OCI-LY1 (cell line): ENCODE results near the gene S100PBP.

Source experiments
- H2AFZ ChIP-seq: fragments of 200-600 bp; sonication (generic), shearing (Covaris generic); 2 replicates; pipeline ENCODE4 v1.6.0; 2014; ENCODE audit warnings: antibody characterized with exemption, mild to moderate bottlenecking, low read length
- H3F3A ChIP-seq: fragments of 200-600 bp; sonication (generic), shearing (Covaris generic); 2 replicates; pipeline ENCODE4 v1.6.0; 2014; ENCODE audit warnings: mild to moderate bottlenecking, antibody characterized with exemption, low read length, moderate library complexity; ENCODE audit not compliant: insufficient read depth
- H3K27ac ChIP-seq: fragments of 200-600 bp; sonication (generic); 2 replicates; pipeline ENCODE4 v1.5.1; 2014; ENCODE audit warnings: low read length, mixed run types, mild to moderate bottlenecking, low read depth; ENCODE audit not compliant: poor library complexity, severe bottlenecking
- H3K27me3 ChIP-seq: fragments of 200-600 bp; sonication (generic); 2 replicates; pipeline ENCODE4 v1.6.0; 2014; ENCODE audit warnings: antibody characterized with exemption, mild to moderate bottlenecking, low read length, moderate library complexity; ENCODE audit not compliant: insufficient read depth
- H3K36me3 ChIP-seq: fragments of 200-600 bp; sonication (generic); 2 replicates; pipeline ENCODE4 v1.6.1; 2014; ENCODE audit warnings: mild to moderate bottlenecking, antibody characterized with exemption, low read length, moderate library complexity, mixed read lengths; ENCODE audit not compliant: insufficient read depth
- H3K4me1 ChIP-seq: fragments of 200-600 bp; sonication (generic); 2 replicates; pipeline ENCODE4 v1.5.1; 2014; ENCODE audit warnings: mild to moderate bottlenecking, low read length, moderate library complexity; ENCODE audit not compliant: insufficient read depth, severe bottlenecking
- H3K4me2 ChIP-seq: fragments of 200-600 bp; sonication (generic), shearing (Covaris generic); 2 replicates; pipeline ENCODE4 v1.6.1; 2014; ENCODE audit warnings: low read length
- H3K4me3 ChIP-seq: fragments of 200-600 bp; sonication (generic); 2 replicates; pipeline ENCODE4 v1.5.1; 2014; ENCODE audit warnings: low read length, low read depth, mild to moderate bottlenecking, mixed read lengths; ENCODE audit not compliant: poor library complexity, severe bottlenecking
- H3K79me2 ChIP-seq: fragments of 200-600 bp; shearing (Covaris generic); 2 replicates; pipeline ENCODE4 v1.6.1; 2016; ENCODE audit warnings: mixed run types, low read length, mixed read lengths; ENCODE audit not compliant: insufficient read depth
- H3K9ac ChIP-seq: fragments of 200-600 bp; sonication (generic), shearing (Covaris generic); 2 replicates; pipeline ENCODE4 v1.6.1; 2014; ENCODE audit warnings: mild to moderate bottlenecking, low read length, mixed read lengths
- H3K9me2 ChIP-seq: fragments of 200-600 bp; sonication (generic), shearing (Covaris generic); 2 replicates; pipeline ENCODE4 v1.6.1; 2014; ENCODE audit warnings: low read depth, mild to moderate bottlenecking, low read length, mixed read lengths
- H3K9me3 ChIP-seq: fragments of 200-600 bp; shearing (Covaris generic); 2 replicates; pipeline ENCODE4 v1.6.1; 2014; ENCODE audit warnings: low read length, mixed read lengths
- H4K20me1 ChIP-seq: fragments of 200-600 bp; sonication (generic), shearing (Covaris generic); 2 replicates; pipeline ENCODE4 v1.6.0; 2016; ENCODE audit warnings: mild to moderate bottlenecking, low read length; ENCODE audit not compliant: insufficient read depth
- EZH2 ChIP-seq: fragments of 200-600 bp; sonication (generic), shearing (Covaris generic); IDR thresholded peaks from 2 replicates; pipeline ENCODE4 v1.8.0; 2017; ENCODE audit warnings: borderline replicate concordance, mixed run types, mild to moderate bottlenecking, antibody characterized with exemption, low read length, moderate library complexity, mixed read lengths
- TF ChIP-seq, protein P1 (sequence below): fragments of 200-600 bp; sonication (generic), shearing (Covaris generic); IDR thresholded peaks from 2 replicates; pipeline ENCODE4 v1.5.1; 2017; ENCODE audit warnings: mild to moderate bottlenecking, antibody characterized with exemption, low read length, moderate library complexity, mixed read lengths

Gene S100PBP

GRCh38 chr1:32896451-32896850 lies 79.0 kb downstream of the S100PBP start:
- H2AFZ ChIP-seq: no peak overlapping the region
- H3F3A ChIP-seq: no peaks in the 10 kb centered on the region
- H3K36me3 ChIP-seq: no peaks in the 10 kb centered on the region
- H3K9ac ChIP-seq: no peak overlapping the region
- H3K4me2 ChIP-seq: no peak overlapping the region
- H3K27me3 ChIP-seq: peaks cover 5% of the 10 kb centered on the region; the same call in 1 of the 2 replicates
- H3K9me2 ChIP-seq: no peaks in the 10 kb centered on the region
- H3K9me3 ChIP-seq: no peaks in the 10 kb centered on the region
- no peaks in the 10 kb centered on the region for H3K4me1 ChIP-seq
- H3K27ac ChIP-seq: no peak overlapping the region
- no peaks in the 10 kb centered on the region for H4K20me1 ChIP-seq
- no peaks in the 10 kb centered on the region for H3K79me2 ChIP-seq
- TF ChIP-seq EZH2: no peak
- TF ChIP-seq, protein P1, sequence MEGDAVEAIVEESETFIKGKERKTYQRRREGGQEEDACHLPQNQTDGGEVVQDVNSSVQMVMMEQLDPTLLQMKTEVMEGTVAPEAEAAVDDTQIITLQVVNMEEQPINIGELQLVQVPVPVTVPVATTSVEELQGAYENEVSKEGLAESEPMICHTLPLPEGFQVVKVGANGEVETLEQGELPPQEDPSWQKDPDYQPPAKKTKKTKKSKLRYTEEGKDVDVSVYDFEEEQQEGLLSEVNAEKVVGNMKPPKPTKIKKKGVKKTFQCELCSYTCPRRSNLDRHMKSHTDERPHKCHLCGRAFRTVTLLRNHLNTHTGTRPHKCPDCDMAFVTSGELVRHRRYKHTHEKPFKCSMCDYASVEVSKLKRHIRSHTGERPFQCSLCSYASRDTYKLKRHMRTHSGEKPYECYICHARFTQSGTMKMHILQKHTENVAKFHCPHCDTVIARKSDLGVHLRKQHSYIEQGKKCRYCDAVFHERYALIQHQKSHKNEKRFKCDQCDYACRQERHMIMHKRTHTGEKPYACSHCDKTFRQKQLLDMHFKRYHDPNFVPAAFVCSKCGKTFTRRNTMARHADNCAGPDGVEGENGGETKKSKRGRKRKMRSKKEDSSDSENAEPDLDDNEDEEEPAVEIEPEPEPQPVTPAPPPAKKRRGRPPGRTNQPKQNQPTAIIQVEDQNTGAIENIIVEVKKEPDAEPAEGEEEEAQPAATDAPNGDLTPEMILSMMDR: no peak
- no peak overlapping the region for H3K4me3 ChIP-seq

- H3K9me3 ChIP-seq: no peaks in the 10 kb centered on the region
- H3K9me2 ChIP-seq: no peaks in the 10 kb centered on the region
- no peak overlapping the region for H3K9ac ChIP-seq
- H3K4me3 ChIP-seq: no peak overlapping the region
- no peaks in the 10 kb centered on the region for H4K20me1 ChIP-seq
- no peak overlapping the region for H2AFZ ChIP-seq
- H3K27me3 ChIP-seq: peaks cover 8% of the 10 kb centered on the region; the same call in 1 of the 2 replicates
- peaks cover 3% of the 10 kb centered on the region for H3K4me1 ChIP-seq
- TF ChIP-seq, protein P1: no peak
- no peak for TF ChIP-seq EZH2
- no peaks in the 10 kb centered on the region for H3K79me2 ChIP-seq
- no peak overlapping the region for H3K27ac ChIP-seq
- no peaks in the 10 kb centered on the region for H3K36me3 ChIP-seq
- no peaks in the 10 kb centered on the region for H3F3A ChIP-seq
- H3K4me2 ChIP-seq: no peak overlapping the region
Measured at GRCh38 chr1:32897082-32898049, 79.9 kb downstream of the S100PBP start.

- Histone ChIP-seq H3K36me3 (no peaks in the 10 kb centered on the region), H3K27me3 (peaks cover 11% of the 10 kb centered on the region; the same call in 1 of the 2 replicates), H3F3A (no peaks in the 10 kb centered on the region), H3K79me2 (no peaks in the 10 kb centered on the region), H4K20me1 (no peaks in the 10 kb centered on the region), H3K9ac (no peak overlapping the region), H3K27ac (no peak overlapping the region), H3K4me1 (peaks cover 3% of the 10 kb centered on the region), H2AFZ (no peak overlapping the region), H3K9me2 (no peaks in the 10 kb centered on the region), H3K4me3 (no peak overlapping the region), H3K9me3 (no peaks in the 10 kb centered on the region), H3K4me2 (no peak overlapping the region)
- TF ChIP-seq, protein P1: no peak
- no peak for TF ChIP-seq EZH2
Measured at GRCh38 chr1:32898056-32898455, 80.6 kb downstream of the S100PBP start.
